Activated naive CD4-positive, alpha-beta T cell treated with anti-CD3 and anti-CD28 coated beads, Interleukin-2, amount 50 U/mL, for 16 hours (primary cell): ENCODE data around the gene SRGAP3.

Experiments used
- DNase-seq: peaks from one replicate; pipeline ENCODE4 v3.0.0-alpha.2; 2020

Gene SRGAP3

DNA sequence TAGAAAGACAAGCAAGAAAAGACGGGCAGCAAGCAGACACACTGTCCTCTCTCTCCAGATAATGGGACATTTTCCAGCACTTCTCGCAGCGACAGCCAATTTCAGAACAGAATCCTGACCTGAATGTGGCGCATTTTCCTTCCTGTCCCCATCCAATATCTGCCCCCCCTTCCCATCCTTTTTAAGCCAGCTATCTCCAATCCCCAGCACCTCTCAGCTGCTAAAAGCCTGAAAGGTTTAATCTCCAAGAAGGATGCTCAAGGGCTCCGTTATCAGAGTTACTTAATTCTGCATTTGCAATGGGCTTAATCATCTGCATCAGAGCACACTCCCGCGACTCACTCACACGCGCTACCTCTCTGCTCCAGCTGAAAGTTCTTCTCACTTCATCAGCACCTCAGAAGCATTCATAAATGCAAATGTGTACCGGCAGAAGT lies 50.5 kb downstream of the SRGAP3 start:
- DNase-seq: no peak

DNA sequence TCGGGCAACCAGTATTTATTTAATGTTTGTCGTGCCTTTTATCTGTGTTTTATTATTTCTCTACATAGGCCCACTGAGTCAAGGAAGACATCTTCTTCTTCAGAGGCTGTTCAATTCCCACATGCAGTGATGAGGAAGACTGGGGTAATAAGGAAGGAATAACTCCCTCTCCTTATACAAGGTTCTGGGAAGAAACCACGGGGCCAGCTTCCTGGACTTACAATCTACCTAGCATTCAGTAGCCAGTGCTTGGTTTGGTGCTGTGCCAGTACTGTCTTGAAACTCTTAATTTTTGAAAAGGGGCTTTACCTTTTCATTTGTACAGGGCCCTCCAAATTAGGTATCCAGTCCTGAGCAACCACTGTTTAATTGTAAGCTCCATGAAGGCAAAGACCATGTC lies 51.2 kb downstream of the SRGAP3 start:
- no peak for DNase-seq

GRCh38 chr3:9196020-9196419 lies 53.4 kb downstream of the SRGAP3 start:
- no peak for DNase-seq

DNA sequence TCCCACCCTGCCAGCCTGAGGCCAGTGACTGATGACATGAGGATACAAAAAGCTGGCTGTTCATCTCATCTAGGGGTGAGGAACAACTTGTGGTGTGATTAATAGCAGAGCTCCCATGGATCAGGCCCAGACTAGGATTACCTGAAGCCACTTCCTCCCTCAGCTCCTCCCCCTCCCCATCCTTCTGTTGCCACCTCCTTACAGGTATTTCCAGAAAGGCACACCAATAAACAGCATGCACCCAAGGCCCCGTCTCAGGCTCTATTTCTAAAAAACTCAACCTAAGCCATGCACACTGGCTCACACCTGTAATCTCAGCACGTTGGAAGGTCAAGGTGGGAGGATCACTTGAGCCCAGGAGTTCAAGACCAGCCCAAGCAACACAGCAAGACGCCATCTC lies 54.1 kb downstream of the SRGAP3 start:
- DNase-seq: no peak

DNA sequence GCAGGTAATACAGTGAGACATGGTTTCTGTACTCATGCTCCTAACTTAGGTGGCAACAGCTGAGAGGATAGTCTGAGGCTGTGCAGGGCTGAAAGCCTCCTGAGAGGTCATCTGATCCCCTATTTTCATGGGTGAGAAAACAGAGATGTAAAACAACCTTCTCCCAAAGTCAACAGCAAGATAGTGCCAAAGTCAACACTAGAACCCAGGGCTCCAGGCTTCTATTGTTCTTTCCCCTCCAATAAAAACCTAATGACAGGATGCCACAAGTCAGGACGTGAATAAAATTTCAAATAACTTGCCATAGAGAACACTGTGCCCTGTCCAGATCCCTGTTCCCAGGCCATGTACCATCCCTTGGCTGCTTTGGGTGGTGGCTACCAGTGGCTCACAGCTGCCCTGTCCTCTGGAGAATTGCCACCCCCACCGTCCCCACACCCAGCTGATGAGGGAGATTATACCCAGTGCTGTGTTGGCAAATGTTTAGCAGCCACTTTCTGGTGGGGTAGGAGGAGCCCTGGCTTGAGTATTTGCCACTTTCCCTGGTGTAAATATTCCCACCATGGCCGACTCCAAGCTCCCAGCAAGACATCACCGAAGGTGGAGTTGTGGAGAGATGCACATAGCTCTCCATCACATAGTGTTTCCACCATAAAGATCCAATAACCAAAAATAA lies 54.8 kb downstream of the SRGAP3 start:
- DNase-seq: no peak

- DNase-seq: no peak
Measured at GRCh38 chr3:9193633-9194195, 55.7 kb downstream of the SRGAP3 start.

DNA sequence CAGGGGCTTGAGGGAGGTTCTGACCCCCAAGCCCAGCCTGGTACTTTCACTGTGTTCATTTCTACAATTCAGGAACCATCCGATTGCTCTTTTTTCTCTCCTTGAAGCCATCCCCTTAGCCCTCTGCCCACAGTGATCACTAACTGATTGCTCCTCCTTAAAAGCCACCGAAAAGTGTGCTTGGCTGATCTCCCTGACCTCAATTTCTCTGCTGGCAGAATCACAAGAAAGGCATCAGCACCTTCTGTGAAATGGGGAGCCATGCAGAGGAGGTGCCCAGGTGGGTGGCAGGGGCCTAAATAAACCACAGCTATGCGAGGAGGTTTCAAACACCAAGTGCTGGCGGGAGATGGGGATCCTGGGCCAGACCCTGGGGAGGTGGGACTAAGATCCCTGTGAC lies 56.2 kb downstream of the SRGAP3 start:
- DNase-seq: no peak

DNA sequence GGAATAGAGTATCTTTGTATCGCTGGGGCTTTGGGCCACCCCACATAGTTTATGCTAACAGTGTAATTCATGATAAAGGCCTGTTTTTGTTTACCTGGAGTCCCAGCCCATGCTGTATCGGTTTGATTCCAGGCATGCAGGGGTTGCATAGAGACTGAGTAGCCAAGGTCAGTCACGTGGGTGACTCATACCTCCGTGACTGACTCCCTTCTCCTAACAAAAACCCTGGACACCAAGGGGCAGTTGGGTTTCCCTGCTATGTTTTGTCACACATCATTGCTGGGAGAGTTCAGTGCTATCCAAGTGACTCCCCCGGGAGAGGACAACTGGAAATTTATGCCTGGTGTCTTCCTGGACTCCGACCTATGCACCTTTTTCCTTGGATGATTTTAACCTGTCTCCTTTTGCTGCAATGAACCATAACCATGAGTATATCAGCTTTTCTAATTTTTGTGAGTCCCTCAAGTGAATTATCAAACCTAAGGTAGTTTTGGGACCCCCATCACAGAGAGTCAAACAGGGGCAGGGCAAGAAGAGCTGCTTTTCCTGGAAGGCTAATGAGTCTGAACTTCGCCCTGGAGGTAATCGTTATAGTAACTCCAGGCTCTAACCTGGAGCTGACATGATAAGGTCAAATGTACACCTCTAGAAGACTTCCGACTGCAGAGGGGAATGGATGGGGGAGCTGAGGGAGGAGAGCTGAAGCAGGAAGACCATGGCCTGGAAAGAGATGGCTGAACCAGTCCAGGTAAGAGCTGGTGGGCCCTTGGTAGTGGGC lies 57.0 kb downstream of the SRGAP3 start:
- no peak for DNase-seq

DNA sequence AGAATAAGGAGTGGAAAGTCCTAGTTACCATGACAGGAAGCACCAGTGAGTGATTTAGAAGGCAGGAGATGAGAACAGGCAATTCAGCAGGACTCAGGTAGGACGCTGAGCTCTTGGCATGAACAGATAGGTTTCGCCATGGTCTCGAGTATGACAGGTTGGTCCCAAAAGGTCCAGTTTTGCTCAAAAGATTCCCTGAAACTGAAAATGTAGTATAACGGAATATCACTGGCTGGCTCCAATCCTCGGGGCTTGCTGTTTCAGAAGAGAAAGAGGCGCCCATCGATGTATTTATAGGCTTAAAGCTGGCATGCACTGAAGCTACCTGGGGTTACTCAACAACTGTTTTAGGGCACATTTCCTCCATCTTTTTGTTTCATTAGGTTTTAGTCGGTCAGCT lies 59.2 kb downstream of the SRGAP3 start:
- no peak for DNase-seq

- no peak for DNase-seq
Measured at GRCh38 chr3:9188583-9188982, 60.9 kb downstream of the SRGAP3 start.

GRCh38 chr3:9185701-9186100 lies 63.7 kb downstream of the SRGAP3 start:
- DNase-seq: no peak

DNA sequence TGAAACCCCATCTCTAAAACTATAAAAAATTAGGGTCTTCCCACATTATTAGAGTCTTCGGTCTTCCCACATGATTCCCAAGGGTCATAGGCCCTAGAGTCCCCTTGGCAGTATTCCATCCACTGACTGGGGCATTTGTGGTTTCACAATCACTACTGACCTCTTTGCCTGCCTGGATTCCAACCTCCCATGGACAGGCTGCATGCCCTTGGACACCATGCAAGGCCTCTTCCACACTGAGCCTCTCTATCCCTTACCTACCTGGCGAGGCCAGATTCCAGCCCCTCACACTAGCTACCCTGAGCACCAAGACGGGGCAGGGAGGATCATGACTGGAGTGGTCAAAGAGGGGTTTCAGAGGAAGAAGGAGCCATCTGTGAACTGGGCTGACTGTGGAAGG lies 64.4 kb downstream of the SRGAP3 start:
- DNase-seq: no peak

DNA sequence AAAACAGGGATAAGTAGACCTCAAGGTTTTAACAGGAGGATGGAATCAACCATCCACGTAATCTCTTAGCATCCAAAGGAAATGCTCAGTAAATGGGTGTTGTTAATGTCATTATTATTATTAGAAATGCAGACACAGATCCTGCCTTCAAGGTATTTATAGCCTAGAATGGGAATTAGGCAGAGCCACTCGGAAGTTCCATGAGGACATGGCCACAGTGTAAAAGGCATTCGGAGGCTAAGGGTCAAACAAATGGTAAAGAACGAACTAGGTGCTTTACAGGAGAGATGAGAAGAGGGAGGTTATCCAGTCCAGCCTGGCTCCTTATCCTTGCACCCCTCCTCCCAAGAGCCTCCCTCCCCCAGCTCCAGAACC lies 65.0 kb downstream of the SRGAP3 start:
- DNase-seq: no peak

DNA sequence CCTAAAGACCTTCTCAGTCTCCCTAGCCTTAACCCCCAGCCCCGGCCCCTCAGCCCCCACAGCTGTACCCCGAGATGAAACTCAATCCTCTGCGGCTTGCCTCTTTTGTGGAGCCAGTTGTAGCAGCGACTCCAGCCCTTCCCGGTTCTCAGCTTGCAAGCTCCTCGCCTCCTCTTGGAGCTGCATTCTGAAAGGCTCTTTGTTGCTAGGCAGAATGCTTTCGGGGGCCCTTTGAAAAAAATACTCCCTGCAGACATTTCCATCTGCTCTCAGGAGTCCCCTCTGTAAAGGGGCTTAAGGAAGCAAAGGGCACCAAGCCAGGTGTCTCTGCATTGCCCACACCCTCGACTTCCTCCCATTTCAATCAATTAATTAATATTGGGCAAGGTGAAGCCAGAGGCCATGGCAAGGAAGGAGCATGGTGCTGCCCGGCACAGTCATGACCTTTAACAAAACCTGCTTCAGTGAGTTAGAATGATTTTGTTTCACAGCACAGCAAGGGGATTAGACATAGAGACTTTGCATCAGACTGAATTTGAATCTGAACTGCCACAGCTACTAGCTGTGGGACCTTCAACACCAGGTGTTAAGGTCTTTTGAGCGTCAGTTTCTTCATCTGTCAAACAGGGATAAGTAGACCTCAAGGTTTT lies 65.5 kb downstream of the SRGAP3 start:
- DNase-seq: no peak

- no peak for DNase-seq
Measured at GRCh38 chr3:9183011-9183410, 66.4 kb downstream of the SRGAP3 start.

GRCh38 chr3:9180764-9181117 lies 68.7 kb downstream of the SRGAP3 start:
- no peak for DNase-seq

DNA sequence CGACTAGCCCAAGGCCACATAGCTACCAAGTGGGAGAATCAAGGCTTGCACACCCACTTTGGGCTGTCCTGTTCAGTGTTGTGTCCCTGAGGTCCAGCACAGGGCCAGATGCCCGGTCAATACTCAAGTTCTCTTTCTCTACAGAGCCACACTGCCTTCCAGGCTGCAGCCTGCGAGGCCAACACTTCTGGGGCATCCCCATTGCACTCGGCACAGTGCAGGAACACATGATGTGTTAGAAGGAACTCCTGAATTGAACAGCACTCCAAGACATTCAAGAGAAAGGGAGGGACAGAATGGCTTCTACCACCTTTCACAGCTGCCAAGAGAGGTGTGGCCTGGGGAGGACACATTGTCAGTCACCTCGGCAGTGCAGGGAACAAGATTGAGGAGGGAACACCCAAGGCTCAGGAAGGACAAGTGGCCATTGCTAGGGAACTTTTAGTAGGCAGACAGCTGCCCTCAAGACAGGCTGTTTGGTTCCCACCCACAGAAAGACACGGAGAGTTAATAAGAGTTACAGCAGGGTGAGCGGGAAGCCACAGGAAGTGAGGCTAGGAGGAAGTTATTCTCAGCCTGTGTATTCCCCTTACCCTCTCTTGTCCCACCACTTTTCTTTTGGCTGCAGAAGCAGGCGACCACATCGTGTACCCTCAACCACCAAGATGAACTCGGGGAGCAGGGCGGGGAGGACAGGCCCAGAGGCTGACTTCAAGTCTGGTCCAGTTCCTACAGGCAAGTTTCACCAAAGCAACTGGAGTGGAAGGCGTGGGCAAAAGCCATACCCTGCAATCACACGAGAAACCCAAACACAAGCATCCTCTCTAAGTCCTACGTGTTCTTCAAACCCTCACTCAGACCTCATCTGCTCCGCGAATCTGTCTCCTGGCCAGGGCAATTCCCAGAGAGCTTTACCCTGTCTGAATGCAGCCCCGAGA lies 69.4 kb downstream of the SRGAP3 start:
- no peak for DNase-seq

- DNase-seq: no peak
Measured at GRCh38 chr3:9178697-9179096, 70.7 kb downstream of the SRGAP3 start.

GRCh38 chr3:9175421-9175820 lies 74.0 kb downstream of the SRGAP3 start:
- DNase-seq: no peak

DNA sequence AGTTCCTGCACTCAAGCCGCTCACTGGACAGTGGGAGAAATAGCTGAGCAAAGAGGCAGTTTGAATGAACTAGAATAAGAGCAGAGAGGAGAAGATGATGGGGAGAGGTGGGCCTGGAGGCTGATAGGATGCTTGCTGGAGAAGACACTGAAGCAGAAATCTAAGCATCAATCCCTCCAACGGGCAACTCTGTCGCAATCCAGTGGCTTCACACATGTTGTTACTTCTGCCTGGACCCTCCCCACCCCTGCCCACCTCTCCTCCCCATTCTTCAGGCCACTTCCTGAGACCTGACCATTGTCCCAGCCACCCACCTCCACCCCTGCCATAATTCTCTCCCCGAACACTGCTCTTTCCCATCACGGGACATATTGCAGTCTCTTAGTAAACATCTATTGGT lies 76.0 kb downstream of the SRGAP3 start:
- no peak for DNase-seq

DNA sequence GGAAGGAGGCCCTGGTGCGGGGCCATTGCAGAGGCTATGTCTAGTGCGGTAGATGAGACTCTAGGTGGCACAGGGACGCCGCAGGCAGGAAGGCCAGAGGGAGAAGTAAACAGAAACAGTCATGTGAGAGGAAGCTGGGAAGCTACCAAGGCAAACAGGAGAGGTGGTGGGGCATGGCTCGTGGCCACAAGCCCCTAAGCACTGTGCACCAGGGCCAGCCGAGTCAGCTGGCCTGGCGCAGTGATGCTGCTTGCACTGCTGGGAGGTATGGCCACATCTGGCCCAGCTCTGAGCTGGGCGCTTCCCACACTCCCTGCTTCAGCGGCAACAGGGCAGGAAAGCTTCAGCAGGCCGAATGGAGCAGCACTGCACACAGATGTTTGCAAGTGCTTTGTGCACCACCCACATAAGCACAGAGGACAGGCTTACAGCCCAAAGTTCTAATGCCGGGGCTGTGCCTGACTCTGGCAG lies 76.6 kb downstream of the SRGAP3 start:
- no peak for DNase-seq

GRCh38 chr3:9170851-9171160 lies 78.6 kb downstream of the SRGAP3 start:
- no peak for DNase-seq
